Cardiac muscle cell (in vitro differentiated cells and primary cell): ENCODE measurements around the gene DAND5. TPM values are rescaled to one million over a fixed set of nuclear protein-coding genes. Genes with fewer than 3 reads are reported as not detected.

Source experiments
- DNase-seq, 2 donors: peaks; one replicate each; pipeline versions ENCODE4 v3.0.0 to v3.0.0-alpha.2; 2010 to 2017; ENCODE audit warnings: low read depth in 1 of 2, low spot score in 1 of 2
- H3K27ac ChIP-seq: fragments of 200-600 bp; sonication (generic); 2 replicates; pipeline ENCODE4 v1.5.1; 2016
- H3K27me3 ChIP-seq: fragments of 200-600 bp; sonication (generic); 2 replicates; pipeline ENCODE4 v1.6.0; 2016; ENCODE audit warnings: control low read depth
- H3K36me3 ChIP-seq: fragments of 200-600 bp; sonication (generic); 2 replicates; pipeline ENCODE4 v1.5.1; 2016; ENCODE audit warnings: control low read depth
- H3K4me1 ChIP-seq: fragments of 200-600 bp; sonication (generic); 2 replicates; pipeline ENCODE4 v1.8.1; 2017; ENCODE audit warnings: low read depth, mild to moderate bottlenecking, mixed run types
- H3K4me3 ChIP-seq: fragments of 200-600 bp; sonication (generic); 2 replicates; pipeline ENCODE4 v1.5.1; 2016; ENCODE audit warnings: mild to moderate bottlenecking
- H3K9me3 ChIP-seq: fragments of 200-600 bp; sonication (generic); 2 replicates; pipeline ENCODE4 v1.5.1; 2017; ENCODE audit warnings: low read depth, mild to moderate bottlenecking, control low read depth
- CTCF ChIP-seq: IDR thresholded peaks from 2 replicates; pipeline ENCODE4 v1.5.1; 2012; ENCODE audit warnings: low read depth, mild to moderate bottlenecking, low read length
- polyA plus RNA-seq: library from polyadenylated mRNA; unstranded; fragments of >200 nt; fragmentation: Nextera tagmentation; extraction: Ambion mirVana; gene quantifications from 2 replicates; pipeline ENCODE4 v1.2.1, GENCODE V29; 2016
- total RNA-seq: library from RNA; depleted of rRNA; stranded (reverse); fragments of >200 nt; gene quantifications from 2 replicates; pipeline ENCODE4 v1.2.3, GENCODE V29; 2016

DAND5 gene
- total and polyA plus RNA-seq, 2 experiments from 2014 or later, result 0.07 TPM; not detected in 1

- no peak for DNase-seq
- TF ChIP-seq CTCF, result no peak
- H3K27ac ChIP-seq, result peak overlapping the region; percentile 5
- H3K27me3 ChIP-seq, result no peaks in the 10 kb centered on the region
- peaks cover 3% of the 10 kb centered on the region for H3K4me1 ChIP-seq
- H3K4me3 ChIP-seq, result peak overlapping the region; percentile 89
- H3K36me3 ChIP-seq, result peaks cover 24% of the 10 kb centered on the region
- no peaks in the 10 kb centered on the region for H3K9me3 ChIP-seq
Measured at GRCh38 chr19:12932392-12933286, 36.7 kb upstream of the DAND5 start.

- H3K27ac ChIP-seq, result peak within 1 kb of the TSS; percentile 5
- peak within 1 kb of the TSS; percentile 89 for H3K4me3 ChIP-seq
Measured at GRCh38 chr19:12933287-12934072, 35.9 kb upstream of the DAND5 start, which contains the start of gene FARSA. TSS of gene FARSA (minus strand) at chr19:12933711. CDS start at chr19:12933696, 15 bp downstream.

GRCh38 chr19:12935071-12935470 lies 34.3 kb upstream of the DAND5 start:
- Histone ChIP-seq H3K36me3 (peaks cover 17% of the 10 kb centered on the region), H3K4me3 (no peak overlapping the region), H3K4me1 (peaks cover 9% of the 10 kb centered on the region), H3K27me3 (no peaks in the 10 kb centered on the region), H3K27ac (no peak overlapping the region), H3K9me3 (no peaks in the 10 kb centered on the region)
- TF ChIP-seq CTCF, result no peak
- no peak for DNase-seq

More at GRCh38 chr19:12933287-12934072, 35.9 kb upstream of the DAND5 start, which contains the start of gene FARSA:
- peak; percentile 92 to 94 for DNase-seq
- no peak for TF ChIP-seq CTCF
- peaks cover 19% of the 10 kb centered on the region for H3K36me3 ChIP-seq
- peaks cover 3% of the 10 kb centered on the region for H3K4me1 ChIP-seq
- H3K27me3 ChIP-seq, result no peaks in the 10 kb centered on the region
- H3K9me3 ChIP-seq, result no peaks in the 10 kb centered on the region

GRCh38 chr19:12936582-12936981 lies 32.8 kb upstream of the DAND5 start:
- no peaks in the 10 kb centered on the region for H3K9me3 ChIP-seq
- DNase-seq, result no peak
- H3K36me3 ChIP-seq, result peaks cover 21% of the 10 kb centered on the region
- no peak overlapping the region for H3K27ac ChIP-seq
- TF ChIP-seq CTCF, result no peak
- H3K27me3 ChIP-seq, result no peaks in the 10 kb centered on the region
- H3K4me3 ChIP-seq, result no peak overlapping the region
- H3K4me1 ChIP-seq, result peaks cover 12% of the 10 kb centered on the region

- no peak for TF ChIP-seq CTCF
- H3K36me3 ChIP-seq, result peaks cover 25% of the 10 kb centered on the region
- no peaks in the 10 kb centered on the region for H3K27me3 ChIP-seq
- H3K27ac ChIP-seq, result peak overlapping the region; percentile 41
- H3K4me3 ChIP-seq, result peak overlapping the region; percentile 31
- no peaks in the 10 kb centered on the region for H3K9me3 ChIP-seq
- peaks cover 12% of the 10 kb centered on the region for H3K4me1 ChIP-seq
- DNase-seq, result no peak
Measured at GRCh38 chr19:12937093-12937926, 32.1 kb upstream of the DAND5 start.
